SKM-1 treated with dmso at 0.1 percent for 144 hours (cell line): Measurements from ENCODE around the gene SUSD1.

ENCODE experiments used
- DNase-seq: peaks from one replicate; lab custom pipeline; 2025; ENCODE audit not compliant: unreplicated experiment; lab: John Stamatoyannopoulos, UW

The SUSD1 gene

DNA sequence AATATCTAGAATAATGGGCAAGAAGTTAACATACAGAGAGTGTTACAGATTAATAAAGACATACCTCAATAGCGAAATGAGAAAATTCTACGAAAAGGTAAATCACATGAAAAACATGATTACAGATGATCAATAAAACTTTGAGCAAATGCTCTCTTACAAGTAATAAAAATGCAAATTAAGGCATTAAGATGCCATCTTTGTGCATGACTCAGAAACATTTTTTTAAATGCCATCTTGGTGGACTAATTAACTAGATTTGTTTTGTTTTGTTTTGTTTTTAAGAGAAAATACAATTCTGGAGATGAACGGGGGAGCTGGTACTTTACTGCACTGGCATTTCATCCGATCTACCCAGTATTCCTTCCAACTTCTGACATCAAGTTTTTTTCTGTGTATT, 130.2 kb downstream of the SUSD1 start:
- DNase-seq, result no peak

DNA sequence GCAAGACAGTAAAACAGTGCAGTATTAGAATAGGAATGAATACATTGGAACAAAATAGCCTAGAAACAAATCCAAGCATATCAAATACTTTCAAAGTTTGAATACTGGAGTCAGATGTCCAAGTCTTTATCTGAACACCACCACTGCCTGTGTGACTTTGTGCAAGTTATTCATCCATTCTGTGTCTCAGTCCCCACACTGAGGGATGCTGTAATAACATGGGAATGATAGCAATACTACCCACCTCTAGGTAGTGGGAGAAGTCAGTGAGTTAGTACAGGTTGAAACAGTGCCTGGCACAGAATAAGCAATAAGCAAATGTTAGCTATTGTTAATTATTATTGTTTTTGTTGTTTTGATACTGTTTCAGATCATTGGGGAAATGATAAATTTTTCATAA, 130.9 kb downstream of the SUSD1 start:
- DNase-seq, result no peak

DNA sequence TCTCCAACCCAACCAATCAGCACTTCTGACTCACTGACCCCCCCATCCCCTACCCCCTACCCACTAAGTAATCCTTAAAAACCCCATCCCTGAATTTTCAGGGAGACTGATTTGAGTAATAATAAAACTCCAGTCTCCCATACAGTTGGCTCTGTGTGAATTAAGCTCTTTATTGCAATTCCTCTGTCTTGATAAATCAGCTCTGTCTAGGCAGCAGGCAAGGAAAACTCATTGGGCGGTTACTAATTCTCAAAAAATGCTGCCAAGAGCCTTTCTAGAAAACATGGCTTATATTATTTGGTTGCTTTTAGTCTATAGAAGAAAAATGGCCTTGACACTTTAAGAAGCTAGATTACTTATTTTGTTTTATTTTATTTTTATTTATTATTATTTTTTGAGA, 131.7 kb downstream of the SUSD1 start:
- no peak for DNase-seq

DNA sequence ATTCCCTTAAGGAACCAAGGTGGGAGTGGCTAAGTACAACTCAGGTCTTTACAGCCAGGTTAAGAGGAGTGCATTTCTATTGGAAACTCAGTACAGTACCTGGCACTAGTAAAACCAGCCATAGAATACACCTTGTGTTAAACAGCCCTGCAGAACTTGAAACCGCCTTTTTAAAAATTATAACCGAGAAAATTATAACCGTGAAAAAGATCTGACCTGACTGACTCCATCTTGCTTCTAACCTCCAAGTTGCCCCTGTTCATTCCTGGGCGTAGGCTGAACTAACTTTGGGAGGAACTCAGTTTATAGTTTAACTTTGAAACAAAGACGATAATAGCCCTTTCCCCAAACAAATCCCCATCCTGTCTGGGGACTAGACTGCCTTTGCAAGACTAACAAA, 132.3 kb downstream of the SUSD1 start:
- no peak for DNase-seq

DNA sequence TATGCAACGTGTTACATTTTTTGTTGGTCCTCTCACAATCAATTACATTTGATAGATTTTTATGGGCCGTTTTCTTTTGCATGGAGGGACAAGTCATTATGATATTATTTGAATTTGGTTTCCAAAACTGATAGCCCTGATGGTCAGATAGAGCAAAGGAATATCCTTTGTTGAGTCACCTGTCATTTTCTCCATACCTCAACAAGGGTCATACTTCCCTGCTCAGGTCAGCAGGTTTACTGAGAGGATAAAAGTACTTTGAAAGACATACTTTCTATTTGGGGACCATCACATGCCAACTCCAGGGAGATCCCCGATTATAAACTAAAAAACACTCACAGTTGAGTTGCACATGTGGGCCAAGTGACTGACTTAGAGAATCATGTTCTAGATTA, 132.9 kb downstream of the SUSD1 start:
- no peak for DNase-seq

DNA sequence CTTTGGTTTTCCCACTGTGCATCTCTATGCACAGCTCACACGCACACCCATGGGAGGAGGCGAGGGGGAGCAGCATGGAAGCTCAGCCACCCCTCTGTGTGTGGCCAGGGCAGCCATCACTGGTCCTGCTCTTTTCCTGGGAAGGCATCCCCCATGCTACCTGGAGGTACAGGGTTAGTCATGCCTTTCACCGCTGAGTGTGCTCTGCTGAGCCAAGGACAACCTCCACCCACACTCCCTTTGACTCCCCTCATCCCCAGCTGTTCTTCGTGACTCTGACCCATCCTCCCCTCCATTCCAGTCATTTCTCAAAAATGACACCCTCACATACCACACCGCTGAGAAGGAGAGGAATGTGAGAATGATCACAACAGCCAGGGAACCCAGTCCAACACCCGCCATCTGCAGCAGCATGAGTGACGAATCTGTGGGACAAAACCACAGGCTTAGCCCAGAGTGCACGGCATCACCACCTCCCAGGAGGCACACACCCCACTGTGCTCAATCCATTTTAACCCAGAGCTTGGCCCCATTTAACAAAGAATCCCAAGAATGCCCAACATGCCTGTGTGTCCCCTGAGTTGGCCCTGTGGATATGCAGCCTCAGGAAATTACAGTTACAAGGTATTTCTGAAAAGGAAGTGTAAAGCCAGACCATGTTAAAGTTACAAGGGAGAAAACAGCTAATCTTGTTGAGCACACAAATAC, 133.4 kb downstream of the SUSD1 start:
- DNase-seq, result no peak

DNA sequence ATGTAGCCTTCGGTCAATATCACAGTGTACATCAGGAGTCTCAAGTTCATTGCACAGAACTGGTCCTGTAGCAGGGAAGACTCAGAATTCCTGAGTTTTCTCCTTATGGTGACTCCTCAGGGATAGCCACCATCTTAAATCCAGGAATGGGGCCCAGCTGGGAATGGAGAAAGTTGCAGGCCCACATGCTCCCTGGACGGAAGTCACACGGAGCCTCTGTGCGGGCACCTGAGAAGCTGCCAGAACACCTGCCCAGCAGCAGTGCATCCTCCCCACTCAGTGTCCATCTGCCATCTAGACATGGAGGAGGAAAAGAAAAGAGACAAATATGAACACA, 133.9 kb downstream of the SUSD1 start:
- no peak for DNase-seq

DNA sequence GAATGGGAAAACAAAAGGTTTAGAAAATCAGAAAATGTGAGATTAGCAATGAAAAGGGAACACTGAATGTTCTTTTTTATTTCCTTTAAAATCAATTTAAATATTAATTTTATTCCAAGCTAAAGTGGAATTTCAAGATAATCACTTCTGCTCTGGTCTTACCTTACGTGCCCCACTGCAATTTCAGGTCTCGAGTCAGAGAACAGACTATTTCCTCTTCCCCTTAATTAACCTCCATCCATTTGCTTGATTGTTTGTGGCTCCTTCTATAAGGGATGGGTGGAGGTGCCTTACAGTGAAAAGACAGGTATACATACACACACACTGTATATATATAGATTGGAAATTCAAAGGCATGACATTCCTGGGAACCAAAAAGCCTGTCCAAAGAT, 137.1 kb downstream of the SUSD1 start:
- peak; percentile 0 for DNase-seq

DNA sequence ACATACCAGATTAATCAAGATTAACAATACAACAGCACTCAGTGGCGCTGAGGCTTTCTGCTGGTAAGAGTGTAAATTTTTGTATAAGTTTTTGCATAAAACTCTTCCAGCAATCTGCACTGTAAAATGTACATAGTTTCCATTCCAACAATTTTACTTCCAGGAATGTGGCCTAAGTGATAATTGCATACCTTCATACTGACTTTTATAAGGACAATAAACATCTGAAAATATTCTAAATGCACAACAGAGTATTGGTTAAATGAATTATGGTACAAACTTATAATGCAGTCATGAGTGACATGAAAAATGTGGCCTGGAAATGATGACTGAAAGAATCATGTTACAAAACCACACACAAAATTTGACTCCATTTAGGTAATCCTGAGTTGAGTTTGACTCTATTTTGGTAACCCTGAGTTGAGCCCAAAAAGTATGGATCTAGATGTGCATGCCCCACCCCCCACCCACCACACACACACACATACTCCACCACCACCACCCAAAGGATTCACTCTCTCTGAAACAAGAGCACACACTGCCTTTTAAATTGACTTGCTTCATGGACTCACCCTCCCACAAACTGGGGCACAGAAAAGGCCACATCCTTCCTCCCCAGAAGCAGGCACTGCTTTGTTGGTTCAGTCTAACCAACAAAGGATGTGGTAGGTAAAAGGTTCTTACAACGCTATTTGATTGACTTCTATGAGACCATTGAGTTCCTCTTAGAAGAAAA, 137.6 kb downstream of the SUSD1 start:
- DNase-seq, result peak; percentile 44

DNA sequence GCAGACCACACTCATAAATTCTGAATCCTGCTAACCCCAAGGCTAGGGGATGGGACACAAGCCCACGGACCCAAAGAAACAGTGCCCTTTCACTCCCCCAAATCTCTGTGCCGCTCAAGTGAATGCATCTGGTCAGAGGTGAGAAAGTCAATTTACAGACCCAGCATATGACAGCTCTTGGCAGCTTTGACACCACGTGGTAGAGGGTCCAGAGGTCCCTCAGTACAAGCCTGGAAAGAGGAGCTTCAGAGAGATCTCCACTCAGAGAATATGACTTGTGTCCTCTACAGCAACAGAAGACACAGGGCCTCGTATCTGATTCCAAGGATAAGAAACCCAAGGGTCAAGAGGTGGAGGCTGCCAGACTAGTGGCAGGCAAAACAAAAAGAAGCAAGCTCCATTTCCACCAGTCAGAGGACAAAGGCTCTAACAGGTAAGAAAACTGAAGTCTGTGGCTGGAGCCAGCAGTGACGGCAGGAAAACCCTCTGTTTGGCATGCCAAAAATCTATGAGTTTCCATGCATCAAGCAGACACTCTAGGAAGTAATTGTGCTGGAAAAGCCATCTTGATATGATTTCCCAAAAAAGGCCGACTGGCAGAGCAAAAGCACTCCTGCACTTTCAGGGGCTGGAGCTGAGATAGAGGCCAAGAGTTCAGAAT, 139.8 kb downstream of the SUSD1 start:
- no peak for DNase-seq

DNA sequence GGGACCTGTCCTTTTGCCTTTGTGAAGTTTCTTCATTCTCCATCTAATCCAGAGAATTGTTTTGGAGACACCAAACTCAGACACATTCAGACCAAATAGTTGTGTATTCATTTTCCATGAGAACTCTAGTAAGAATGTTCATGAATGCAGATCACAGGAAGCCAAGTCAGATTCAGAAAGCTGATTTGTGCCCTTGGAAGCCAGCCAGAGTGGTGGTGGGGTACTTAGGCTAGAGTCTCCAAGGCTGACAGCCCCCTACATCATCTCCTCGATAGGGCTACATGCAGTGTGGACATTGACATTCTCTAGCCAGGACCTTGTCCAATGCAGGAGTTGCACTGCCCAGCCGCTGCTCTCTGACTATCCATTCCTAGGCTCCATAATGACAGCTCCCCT, 140.9 kb downstream of the SUSD1 start:
- no peak for DNase-seq

DNA sequence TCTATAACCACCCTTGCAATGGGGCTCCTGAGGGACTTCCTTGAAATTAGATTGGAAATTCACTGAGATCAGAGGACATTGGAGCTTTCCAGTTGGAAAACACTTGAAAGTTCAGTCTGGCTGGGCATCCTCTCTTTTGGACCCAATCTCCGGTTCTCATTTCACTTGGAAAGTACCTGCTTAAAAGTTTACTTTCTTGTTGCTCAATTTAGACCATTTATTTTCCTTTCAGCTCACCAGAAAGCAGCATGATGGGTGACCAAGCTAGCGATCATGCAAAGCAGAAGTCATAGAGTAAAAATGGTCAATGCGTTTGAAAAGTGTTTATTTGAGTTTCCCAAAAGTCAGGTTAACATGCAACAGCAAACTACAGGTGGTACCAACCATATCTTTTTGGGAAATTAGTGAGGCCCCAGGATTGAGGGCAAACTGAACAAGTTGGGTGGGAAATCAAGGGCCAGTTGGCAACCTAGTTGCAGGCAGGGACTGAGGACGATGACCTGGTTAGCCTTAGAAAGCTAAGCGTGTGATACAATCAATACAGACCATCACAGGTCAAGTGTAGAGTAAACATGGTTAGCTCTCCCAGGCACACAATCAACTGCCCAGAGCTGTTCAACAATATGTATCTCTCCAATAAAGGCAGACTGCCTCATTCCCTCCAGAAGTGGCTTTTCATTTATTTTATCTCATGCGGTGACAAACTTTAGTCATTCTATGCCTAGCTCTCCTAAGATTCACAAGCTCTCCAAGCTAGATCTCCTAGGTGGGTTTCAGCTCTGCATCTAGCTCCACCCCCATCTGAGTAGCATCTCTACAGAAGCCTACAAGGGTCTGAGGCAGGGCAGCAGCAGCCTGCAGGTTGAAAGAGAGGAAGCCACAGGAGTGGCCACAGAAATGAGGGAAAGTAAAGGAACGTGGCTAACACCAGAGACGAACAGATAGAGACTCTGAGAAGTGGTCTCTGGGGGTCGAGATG, 141.6 kb downstream of the SUSD1 start:
- no peak for DNase-seq

DNA sequence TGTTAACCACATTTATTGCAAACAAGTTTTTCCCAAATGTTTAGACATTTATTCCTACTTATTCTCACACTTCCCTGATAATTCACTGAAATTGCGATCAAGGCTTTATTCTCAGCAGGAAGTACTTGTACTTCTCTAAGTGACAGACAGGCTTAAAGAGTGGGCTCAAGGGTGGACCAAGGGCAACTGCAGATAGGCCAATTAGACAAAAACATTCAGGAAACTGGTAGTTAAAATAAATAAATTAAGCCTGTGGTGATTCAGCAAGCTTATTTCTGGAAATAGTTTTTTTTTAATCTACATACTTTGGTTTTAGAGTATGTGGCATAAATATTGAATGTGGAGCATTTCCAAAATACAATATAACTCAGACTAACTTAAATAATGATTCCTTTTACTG, 142.4 kb downstream of the SUSD1 start:
- no peak for DNase-seq

DNA sequence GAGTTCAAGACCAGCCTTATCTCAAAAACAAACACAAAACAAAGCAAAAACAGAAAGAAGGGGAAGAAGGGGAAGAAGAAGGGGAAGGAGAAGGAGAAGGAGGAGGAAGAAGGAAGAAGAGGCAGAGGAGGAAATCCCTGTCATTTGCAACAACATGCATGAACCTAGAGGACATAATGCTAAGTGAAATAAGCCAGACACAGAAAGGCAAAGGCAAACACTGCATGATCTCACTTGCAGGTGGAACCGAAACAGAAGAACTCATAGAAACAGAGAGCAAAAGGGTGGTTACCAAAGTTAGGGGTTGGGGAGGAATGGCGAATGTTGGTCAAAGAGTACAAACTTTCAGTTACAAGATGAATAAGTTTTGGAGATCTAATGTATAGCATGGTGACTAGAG, 143.1 kb downstream of the SUSD1 start:
- DNase-seq, result no peak

DNA sequence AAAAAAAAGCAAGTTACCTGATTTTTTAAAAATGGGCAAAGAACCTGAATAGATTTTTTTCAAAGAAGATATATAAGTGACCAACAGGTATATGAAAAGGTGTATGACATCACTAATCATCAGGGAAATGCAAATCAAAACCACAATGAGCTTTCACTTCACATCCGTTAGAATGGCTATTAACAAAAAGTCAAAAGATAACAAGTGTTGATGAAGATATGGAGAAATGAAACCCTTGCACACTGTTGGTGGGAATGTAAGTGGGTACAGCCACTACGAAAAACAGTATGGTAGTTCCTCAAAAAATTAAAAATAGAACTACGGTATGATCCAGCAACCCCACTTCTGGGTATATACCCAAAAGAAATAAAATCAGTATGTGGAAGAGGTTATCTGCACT, 143.7 kb downstream of the SUSD1 start:
- no peak for DNase-seq

DNA sequence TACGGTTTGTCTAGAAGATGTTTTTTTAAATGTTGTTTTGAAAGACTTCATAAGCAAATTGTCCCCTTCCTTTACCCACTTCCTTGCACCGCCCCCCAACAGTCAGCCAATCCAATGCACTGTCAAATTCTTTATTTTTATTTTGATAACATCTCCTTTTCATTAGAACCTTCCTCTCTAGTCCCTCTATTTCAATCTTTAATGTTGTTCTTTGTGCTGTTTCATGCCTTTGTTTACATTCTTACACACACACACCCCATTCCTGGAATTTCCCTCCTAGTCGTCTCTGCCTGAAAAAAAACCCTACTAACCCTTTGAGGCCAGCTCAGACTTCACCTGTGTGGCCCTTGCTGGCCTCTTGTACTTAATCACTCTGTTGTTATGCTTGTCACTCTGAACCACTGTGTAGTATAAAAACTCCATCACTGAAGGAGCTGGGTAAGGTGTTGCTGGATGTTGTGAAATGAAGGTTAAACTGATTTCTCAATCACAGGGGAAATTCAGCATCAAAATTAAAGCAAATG, 145.1 kb downstream of the SUSD1 start:
- no peak for DNase-seq

DNA sequence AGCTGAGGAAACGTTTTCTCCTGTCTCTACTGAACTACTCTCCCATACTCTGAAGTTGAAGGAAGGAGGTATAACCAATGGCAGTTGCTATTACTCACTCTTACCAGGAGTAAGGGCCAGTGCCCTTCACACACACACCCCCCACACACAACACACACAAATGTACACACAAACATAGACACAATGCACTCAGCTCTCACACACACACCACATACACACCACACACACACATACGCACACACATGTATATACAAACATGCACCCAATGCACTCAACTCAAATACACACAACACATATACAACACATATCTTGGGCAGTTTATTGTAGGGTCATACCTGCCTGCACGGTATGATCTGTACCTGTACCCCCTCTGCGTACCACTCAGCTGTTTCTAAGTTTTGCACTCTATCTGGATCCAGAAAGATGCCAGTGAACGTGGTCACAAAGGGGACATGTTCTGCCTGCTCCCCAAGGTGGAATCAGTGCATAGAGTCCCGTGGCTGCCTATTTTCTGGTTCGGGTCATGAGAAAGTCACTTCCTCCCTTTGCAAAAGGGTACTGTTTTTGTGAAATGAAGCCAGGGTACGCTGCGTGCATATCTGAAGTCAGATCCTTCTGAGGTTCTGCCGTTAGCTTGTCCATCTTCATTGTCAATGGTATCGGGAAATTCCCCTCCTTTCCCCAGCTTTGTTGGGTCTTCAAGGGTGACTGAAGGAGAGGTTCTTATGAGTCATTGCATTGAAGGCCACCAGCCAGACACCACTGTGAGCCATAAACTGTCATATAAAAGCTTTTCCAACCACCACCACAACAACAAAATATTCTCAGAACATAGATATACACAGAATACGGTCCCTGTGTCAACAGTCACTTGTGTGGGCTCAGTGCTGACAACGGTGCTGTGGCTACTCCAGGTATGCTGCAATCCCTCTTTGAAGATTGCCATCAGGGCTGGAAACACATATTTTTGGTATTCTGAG, 146.6 kb downstream of the SUSD1 start:
- no peak for DNase-seq

DNA sequence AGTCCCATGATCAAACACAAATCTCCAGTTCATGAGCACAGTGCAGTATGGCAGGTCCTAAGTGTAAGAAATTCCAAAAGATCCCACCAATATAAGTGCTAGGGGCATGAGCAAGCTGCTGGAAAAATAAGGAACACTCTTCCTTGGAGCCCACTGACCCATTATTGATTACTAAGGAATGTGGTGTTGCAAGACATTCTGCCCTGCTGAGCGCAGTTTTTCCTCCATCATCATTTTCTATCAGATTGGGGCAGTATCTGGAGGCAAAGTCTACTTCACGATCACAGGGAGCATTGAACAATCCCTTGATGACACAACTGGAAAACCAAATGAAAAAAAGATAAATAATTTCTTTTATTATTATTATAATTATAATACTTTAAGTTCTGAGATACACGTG, 149.2 kb downstream of the SUSD1 start:
- no peak for DNase-seq

DNA sequence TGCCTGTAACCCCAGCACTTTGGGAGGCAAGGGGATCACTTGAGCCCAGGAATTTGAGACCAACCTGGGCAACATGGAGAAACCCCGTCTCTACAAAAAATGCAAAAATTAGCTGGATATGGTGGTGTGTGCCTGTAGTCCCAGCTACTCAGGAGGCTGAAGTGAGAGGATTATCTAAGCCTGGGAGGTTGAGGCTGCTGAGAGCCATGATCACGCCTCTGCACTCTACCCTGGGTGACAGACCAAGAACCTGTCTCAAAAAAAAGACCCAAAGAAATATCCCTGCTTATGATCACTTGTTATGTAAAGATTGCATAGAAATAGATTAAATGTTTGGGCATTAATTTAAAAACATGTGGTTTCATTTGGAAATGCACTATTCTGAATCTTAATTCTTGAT, 153.4 kb downstream of the SUSD1 start:
- DNase-seq, result no peak
